HG02870 (cell line): ENCODE results near the gene EYA2.
"Not testable (repeated sequence)": the region's sequence is repeated elsewhere in the genome, so short reads cannot be mapped to it uniquely, and the experiment has no call there.

Experiments used
- ATAC-seq: cut with Tn5 transposase; IDR thresholded peaks from one replicate; pipeline ENCODE4 v1.9.1; 2021; ENCODE audit warnings: mild to moderate bottlenecking, moderate library complexity; ENCODE audit not compliant: unreplicated experiment

The EYA2 gene

GRCh38 chr20:46951405-46951804 lies 56.8 kb downstream of the EYA2 start:
- ATAC-seq, result no peak

- ATAC-seq, result no peak
These were observed 57.3 kb downstream of the EYA2 start for GRCh38 chr20:46951840-46952497.

- ATAC-seq, result no peak
These were observed 59.0 kb downstream of the EYA2 start for GRCh38 chr20:46953596-46953995.

- no peak for ATAC-seq
These were observed 59.9 kb downstream of the EYA2 start for GRCh38 chr20:46954490-46955038.

GRCh38 chr20:46955601-46956556 lies 61.2 kb downstream of the EYA2 start:
- no peak for ATAC-seq

GRCh38 chr20:46959081-46959692 lies 64.5 kb downstream of the EYA2 start:
- no peak for ATAC-seq

- ATAC-seq, result no peak
These were observed 65.2 kb downstream of the EYA2 start for GRCh38 chr20:46959821-46960220.

- ATAC-seq, result no peak
These were observed 65.9 kb downstream of the EYA2 start for GRCh38 chr20:46960536-46960935.

- ATAC-seq, result not testable (repeated sequence)
These were observed 67.3 kb downstream of the EYA2 start for GRCh38 chr20:46961968-46962367.

- no peak for ATAC-seq
These were observed 68.0 kb downstream of the EYA2 start for GRCh38 chr20:46962452-46963195.

- no peak for ATAC-seq
These were observed 68.5 kb downstream of the EYA2 start for GRCh38 chr20:46963196-46963529.

GRCh38 chr20:46963758-46964617 lies 69.3 kb downstream of the EYA2 start:
- no peak for ATAC-seq

GRCh38 chr20:46964618-46965455 lies 70.2 kb downstream of the EYA2 start:
- no peak for ATAC-seq

- ATAC-seq, result no peak
These were observed 70.8 kb downstream of the EYA2 start for GRCh38 chr20:46965477-46965876.

GRCh38 chr20:46967646-46968045 lies 73.0 kb downstream of the EYA2 start:
- ATAC-seq, result no peak

GRCh38 chr20:46970937-46971630 lies 76.4 kb downstream of the EYA2 start:
- no peak for ATAC-seq

GRCh38 chr20:46973766-46974165 lies 79.1 kb downstream of the EYA2 start:
- ATAC-seq, result no peak

GRCh38 chr20:46974669-46975434 lies 80.2 kb downstream of the EYA2 start:
- ATAC-seq, result no peak
